Body of pancreas (tissue), 4 donors: Measurements from ENCODE around the gene RSPO1. TPM values are rescaled to one million over a fixed set of nuclear protein-coding genes. Genes with fewer than 3 reads are reported as not detected.

Experiments
- ATAC-seq: fragments of 150-250 bp; one replicate; pipeline ENCODE4 v1.9.1; 2016
- DNase-seq, 4 donors: peaks; one replicate each; pipeline ENCODE4 v3.0.0-alpha.2; 2019
- H3K27ac ChIP-seq, 4 donors: fragments of 200-600 bp; sonication (generic); 1 replicate in 3 of 4; 2 replicates in 1 of 4; pipeline versions ENCODE4 v1.5.1 to v1.6.1; 2016 to 2019; ENCODE audit warnings: mild to moderate bottlenecking in 1 of 4, mixed read lengths in 1 of 4, moderate library complexity in 1 of 4
- H3K27me3 ChIP-seq, 2 donors: fragments of 200-600 bp; sonication (generic); one replicate each; pipeline ENCODE4 v1.6.0; 2016; ENCODE audit warnings: mild to moderate bottlenecking in 1 of 2
- H3K36me3 ChIP-seq, 2 donors: fragments of 200-600 bp; sonication (generic); replicated peaks in 1 of 2; 2 replicates each; pipeline ENCODE4 v1.5.1; 2016; ENCODE audit warnings: low read depth in 2 of 2; ENCODE audit not compliant: insufficient read depth in 1 of 2
- H3K4me1 ChIP-seq: fragments of 200-600 bp; sonication (generic); one replicate; pipeline ENCODE4 v1.6.0; 2016
- H3K4me3 ChIP-seq, 2 donors: fragments of 200-600 bp; sonication (generic); 1 replicate in 1 of 2; 2 replicates in 1 of 2; pipeline ENCODE4 v1.5.1; 2016 to 2019
- H3K9me3 ChIP-seq, 3 donors: fragments of 200-600 bp; sonication (generic); 1 replicate in 2 of 3; 2 replicates in 1 of 3; pipeline ENCODE4 v1.5.1; 2016
- POLR2A ChIP-seq, 3 donors: fragments of 450-650 bp; IDR thresholded peaks; one replicate each; pipeline ENCODE4 v1.6.1; 2016; ENCODE audit warnings: antibody characterized with exemption in 3 of 3, mild to moderate bottlenecking in 2 of 3
- whole genome bisulfite sequencing, 2 donors: methylation state at CpG; one replicate each; pipeline ENCODE4 v1.1.5; 2017; 5-methylcytosine and 5-hydroxymethylcytosine counted together
- intact Hi-C: fragments of 100-400 bp; cut with DNase I; formaldehyde crosslinking; loops from one replicate; pipeline ENCODE4 v1.15.1; 2023
- total RNA-seq, 2 donors: library from RNA; depleted of rRNA; stranded (reverse); fragments of >200 nt; gene quantifications; one replicate each; pipeline ENCODE4 v1.1.0, GENCODE V29; 2016
- TF ChIP-seq, protein P1 (sequence below), 7 experiments: fragments of 450-650 bp in 4 of 7; fragments of 200-600 bp in 3 of 7; sonication (generic) in 3 of 7; IDR thresholded peaks; one replicate each; pipeline ENCODE4 v1.5.1; 2016 to 2019; ENCODE audit warnings: antibody characterized with exemption in 7 of 7

RSPO1 gene
- total RNA-seq, 2 donors from 2014 or later = 0.66 to 1.0 TPM

DNA sequence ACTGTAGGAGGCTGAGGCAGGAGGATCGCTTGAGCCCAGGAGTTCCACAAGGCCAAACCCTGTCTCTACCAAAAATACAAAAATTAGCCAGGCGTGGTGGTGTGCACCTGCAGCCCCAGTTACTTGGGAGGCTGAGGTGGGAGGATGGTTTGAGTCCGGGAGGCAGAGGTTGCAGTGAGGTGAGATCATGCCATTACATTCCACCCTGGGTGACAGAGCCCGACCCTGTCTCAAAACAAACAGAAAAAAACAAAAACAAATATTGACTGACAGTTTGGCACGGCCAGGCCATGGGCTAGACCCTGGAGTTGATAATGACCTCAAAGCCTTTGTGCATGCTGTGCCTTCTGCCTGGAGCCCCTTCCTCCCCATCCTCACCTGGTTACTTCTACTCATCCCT, 19.2 kb upstream of the RSPO1 start:
- DNase-seq (no peak), ATAC-seq (no peak)
- TF ChIP-seq, protein P1, sequence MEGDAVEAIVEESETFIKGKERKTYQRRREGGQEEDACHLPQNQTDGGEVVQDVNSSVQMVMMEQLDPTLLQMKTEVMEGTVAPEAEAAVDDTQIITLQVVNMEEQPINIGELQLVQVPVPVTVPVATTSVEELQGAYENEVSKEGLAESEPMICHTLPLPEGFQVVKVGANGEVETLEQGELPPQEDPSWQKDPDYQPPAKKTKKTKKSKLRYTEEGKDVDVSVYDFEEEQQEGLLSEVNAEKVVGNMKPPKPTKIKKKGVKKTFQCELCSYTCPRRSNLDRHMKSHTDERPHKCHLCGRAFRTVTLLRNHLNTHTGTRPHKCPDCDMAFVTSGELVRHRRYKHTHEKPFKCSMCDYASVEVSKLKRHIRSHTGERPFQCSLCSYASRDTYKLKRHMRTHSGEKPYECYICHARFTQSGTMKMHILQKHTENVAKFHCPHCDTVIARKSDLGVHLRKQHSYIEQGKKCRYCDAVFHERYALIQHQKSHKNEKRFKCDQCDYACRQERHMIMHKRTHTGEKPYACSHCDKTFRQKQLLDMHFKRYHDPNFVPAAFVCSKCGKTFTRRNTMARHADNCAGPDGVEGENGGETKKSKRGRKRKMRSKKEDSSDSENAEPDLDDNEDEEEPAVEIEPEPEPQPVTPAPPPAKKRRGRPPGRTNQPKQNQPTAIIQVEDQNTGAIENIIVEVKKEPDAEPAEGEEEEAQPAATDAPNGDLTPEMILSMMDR (IDR thresholded peaks at IDR 0.05) = no peak
- no peak for TF ChIP-seq POLR2A (IDR thresholded peaks at IDR 0.05)
- Histone ChIP-seq H3K4me3 (no peak overlapping the region), H3K27ac (no peak overlapping the region), H3K9me3 (no peaks in the 10 kb centered on the region), H3K27me3 (no peaks in the 10 kb centered on the region), H3K36me3 (no peaks in the 10 kb centered on the region), H3K4me1 (no peaks in the 10 kb centered on the region)
- 51% methylated on average over 5 of the region's 5 CpGs for WGBS, 2 donors
- intact Hi-C loops = no loop called here

DNA sequence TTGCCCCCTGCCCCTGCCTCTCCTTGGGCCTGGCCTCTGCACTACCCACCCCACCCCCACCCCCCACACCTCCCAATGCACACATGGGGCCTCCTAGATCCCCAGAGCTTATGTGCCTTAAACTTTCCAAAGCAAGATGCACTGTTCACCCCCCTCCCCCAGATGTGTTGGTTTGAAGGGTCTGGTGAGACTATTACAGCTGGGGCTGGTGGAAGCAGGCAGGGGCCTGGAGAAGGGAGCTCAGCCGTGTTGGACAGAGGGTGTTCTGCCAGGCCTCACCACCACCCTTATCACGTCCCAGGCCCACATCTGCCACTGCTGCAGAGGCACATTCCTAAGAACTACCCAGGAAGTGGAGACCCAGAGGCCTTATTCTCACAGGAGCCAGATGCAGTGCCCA, 18.3 kb upstream of the RSPO1 start:
- TF ChIP-seq, protein P1 (IDR thresholded peaks at IDR 0.05) = no peak
- no peak for TF ChIP-seq POLR2A (IDR thresholded peaks at IDR 0.05)
- ATAC-seq (no peak), DNase-seq (no peak)
- Histone ChIP-seq H3K4me3 (no peak overlapping the region), H3K27me3 (no peaks in the 10 kb centered on the region), H3K36me3 (no peaks in the 10 kb centered on the region), H3K9me3 (no peaks in the 10 kb centered on the region), H3K4me1 (no peaks in the 10 kb centered on the region), H3K27ac (no peak overlapping the region)
- intact Hi-C loops = no loop called here
- WGBS, 2 donors = 40% methylated on average over 2 of the region's 2 CpGs; no CpG with 5 or more reads in 1 of the 2 donors

DNA sequence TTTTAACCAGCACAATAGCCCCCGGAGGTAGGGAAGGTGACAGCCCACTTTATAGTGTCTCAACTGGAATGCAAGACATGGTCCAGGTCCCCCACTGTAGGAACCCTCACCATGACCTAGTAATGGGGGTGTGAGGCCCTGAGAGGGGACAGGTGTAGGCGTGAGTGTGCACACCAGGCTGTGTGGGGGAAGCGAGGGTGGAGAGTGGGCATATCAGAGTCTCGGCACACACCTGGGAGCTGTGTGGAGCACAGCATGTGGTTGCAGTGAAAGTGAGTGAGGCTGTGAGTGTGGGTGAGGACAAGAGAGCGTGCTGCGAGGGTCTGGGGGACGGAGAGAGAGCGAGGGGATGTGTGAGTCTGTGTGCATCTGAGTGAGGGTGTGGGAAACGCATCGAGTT, 17.1 kb upstream of the RSPO1 start:
- no peaks in the 10 kb centered on the region for H3K27me3 ChIP-seq
- H3K9me3 ChIP-seq = no peaks in the 10 kb centered on the region
- no peak for ATAC-seq
- no peaks in the 10 kb centered on the region for H3K36me3 ChIP-seq
- H3K4me3 ChIP-seq = no peak overlapping the region
- H3K4me1 ChIP-seq = no peaks in the 10 kb centered on the region
- WGBS, 2 donors = 57 to 70% methylated on average over 10 of the region's 10 CpGs
- H3K27ac ChIP-seq = no peak overlapping the region
- no peak for TF ChIP-seq POLR2A (IDR thresholded peaks at IDR 0.05)
- TF ChIP-seq, protein P1 (IDR thresholded peaks at IDR 0.05) = no peak
- intact Hi-C loops = no loop called here
- DNase-seq = no peak

DNA sequence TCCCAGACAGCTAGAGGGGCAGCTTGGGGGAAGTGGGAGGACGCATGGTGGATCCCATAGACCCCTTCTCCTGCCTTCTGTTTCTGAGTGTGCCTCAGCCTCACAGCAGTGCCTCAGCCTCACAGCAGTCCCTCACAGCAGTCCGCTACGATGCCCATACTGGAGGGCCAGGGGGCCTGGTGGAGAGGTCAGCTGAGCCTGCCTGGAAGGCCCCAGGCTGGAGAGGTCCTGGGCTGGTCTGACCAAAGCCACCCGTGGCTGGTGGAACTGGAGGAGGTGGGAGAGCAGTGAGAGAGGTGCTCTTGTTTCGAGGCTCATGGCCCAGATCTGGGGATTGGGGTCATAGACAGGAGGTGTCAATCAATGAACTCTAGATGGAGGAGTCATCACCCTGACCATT, 16.0 kb upstream of the RSPO1 start:
- H3K4me3 ChIP-seq = no peak overlapping the region
- intact Hi-C loops = no loop called here
- no peaks in the 10 kb centered on the region for H3K27me3 ChIP-seq
- DNase-seq = no peak
- H3K4me1 ChIP-seq = no peaks in the 10 kb centered on the region
- H3K36me3 ChIP-seq = no peaks in the 10 kb centered on the region
- H3K27ac ChIP-seq = no peak overlapping the region
- 44 to 52% methylated on average over 2 to 4 of the region's 5 CpGs for WGBS, 2 donors
- no peaks in the 10 kb centered on the region for H3K9me3 ChIP-seq
- ATAC-seq = no peak
- TF ChIP-seq, protein P1 (IDR thresholded peaks at IDR 0.05) = no peak
- TF ChIP-seq POLR2A (IDR thresholded peaks at IDR 0.05) = no peak

DNA sequence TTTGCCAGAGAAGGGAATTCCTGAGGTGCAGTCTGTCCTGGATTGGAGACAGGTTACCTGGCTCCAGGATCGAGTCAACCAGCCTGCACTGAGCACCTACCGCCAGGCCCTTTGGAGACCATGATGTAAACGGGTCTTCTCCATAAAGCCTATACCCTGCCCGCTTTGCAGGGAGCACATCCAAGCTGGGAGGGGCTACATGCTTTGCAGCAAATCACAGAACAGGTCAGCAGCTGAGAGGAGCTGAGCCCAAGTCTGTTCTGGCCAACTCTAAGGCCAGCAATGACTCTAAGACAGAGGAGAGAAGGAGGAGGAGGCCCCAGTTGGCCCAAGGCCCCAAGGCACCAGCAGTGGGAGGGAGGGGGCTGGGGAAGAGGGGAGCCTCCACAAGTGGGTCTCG, 15.5 kb upstream of the RSPO1 start:
- Histone ChIP-seq H3K4me3 (no peak overlapping the region), H3K27ac (no peak overlapping the region), H3K9me3 (no peaks in the 10 kb centered on the region), H3K4me1 (no peaks in the 10 kb centered on the region), H3K36me3 (no peaks in the 10 kb centered on the region), H3K27me3 (no peaks in the 10 kb centered on the region)
- DNase-seq (no peak), ATAC-seq (no peak)
- 46 to 51% methylated on average over 4 to 5 of the region's 5 CpGs for WGBS, 2 donors
- TF ChIP-seq, protein P1 (IDR thresholded peaks at IDR 0.05) = no peak
- no peak for TF ChIP-seq POLR2A (IDR thresholded peaks at IDR 0.05)
- intact Hi-C loops = no loop called here
